ENCODE results near the gene GLT6D1. TPM values are rescaled to one million over a fixed set of nuclear protein-coding genes. Genes with fewer than 3 reads are reported as not detected.

Gene GLT6D1
- total and polyA plus RNA-seq, 2 of the 8 experiments (the other 6 are each of a cell fraction or from before 2014, with no cell fraction given) = 1.3 to 2.1 TPM

DNA sequence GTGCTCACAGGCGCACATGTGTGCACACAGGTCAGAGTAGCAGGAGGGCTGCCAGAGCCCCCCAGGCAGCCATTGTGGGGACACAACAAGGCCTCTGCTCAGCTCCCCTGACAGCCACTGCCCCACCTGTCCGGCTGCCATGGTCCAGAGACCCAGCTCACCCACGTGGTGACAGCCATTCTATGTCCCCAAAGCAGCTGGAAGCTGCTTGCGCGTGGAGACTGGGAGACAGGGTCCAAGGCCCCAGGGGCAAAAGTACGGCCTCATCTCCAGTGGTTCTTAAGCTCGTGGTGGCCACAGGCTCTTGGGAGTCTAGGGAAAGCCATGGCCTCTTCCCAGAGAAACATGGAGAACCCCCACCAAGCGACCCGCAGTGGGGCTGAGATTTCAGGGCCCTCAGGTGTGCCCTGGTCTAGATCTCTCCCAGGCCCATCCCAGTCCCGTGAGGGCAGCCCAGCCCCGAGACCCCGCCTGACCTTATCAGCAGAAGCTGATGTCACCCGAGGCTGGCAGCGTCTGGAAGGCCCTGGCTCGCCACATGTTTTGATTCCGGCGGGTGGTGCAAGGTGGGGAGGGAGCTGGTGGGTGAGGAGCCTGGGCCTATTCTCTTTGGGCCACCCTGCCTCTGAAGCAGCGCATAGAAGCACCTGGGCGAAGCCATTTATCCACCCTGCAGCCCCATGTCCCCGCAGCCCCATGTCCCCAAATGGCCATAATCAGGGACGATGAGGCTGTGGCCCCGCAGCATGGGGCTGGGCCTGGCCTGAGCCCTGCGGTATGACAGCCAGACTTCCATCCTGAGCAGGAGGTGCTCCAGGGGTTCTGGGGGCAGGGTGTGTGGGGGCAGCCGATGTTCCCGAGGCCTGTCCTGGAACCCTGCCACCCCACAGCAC, 31.7 kb downstream of the GLT6D1 start (continued):
- TF ChIP-seq, protein P1, sequence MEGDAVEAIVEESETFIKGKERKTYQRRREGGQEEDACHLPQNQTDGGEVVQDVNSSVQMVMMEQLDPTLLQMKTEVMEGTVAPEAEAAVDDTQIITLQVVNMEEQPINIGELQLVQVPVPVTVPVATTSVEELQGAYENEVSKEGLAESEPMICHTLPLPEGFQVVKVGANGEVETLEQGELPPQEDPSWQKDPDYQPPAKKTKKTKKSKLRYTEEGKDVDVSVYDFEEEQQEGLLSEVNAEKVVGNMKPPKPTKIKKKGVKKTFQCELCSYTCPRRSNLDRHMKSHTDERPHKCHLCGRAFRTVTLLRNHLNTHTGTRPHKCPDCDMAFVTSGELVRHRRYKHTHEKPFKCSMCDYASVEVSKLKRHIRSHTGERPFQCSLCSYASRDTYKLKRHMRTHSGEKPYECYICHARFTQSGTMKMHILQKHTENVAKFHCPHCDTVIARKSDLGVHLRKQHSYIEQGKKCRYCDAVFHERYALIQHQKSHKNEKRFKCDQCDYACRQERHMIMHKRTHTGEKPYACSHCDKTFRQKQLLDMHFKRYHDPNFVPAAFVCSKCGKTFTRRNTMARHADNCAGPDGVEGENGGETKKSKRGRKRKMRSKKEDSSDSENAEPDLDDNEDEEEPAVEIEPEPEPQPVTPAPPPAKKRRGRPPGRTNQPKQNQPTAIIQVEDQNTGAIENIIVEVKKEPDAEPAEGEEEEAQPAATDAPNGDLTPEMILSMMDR (IDR thresholded peaks at IDR 0.05; ENCODE audit: control extremely low read depth in 1 of 3, insufficient read depth in 1 of 3, low read depth in 1 of 3, low read length in 3 of 3) = no peak
- TF ChIP-seq FOSL1 (IDR thresholded peaks at IDR 0.05; ENCODE audit: insufficient read depth, low read depth, low read length) (no peak), RBBP5 (IDR thresholded peaks at IDR 0.05; ENCODE audit: borderline replicate concordance, low read depth, low read length) (no peak), POLR2A (IDR thresholded peaks at IDR 0.05; ENCODE audit: control extremely low read depth in 1 of 2, low read depth in 2 of 2, low read length in 2 of 2) (no peak), BACH1 (IDR thresholded peaks at IDR 0.05; ENCODE audit: low read length) (no peak)
- TF ChIP-seq, protein P2, sequence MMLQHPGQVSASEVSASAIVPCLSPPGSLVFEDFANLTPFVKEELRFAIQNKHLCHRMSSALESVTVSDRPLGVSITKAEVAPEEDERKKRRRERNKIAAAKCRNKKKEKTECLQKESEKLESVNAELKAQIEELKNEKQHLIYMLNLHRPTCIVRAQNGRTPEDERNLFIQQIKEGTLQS (IDR thresholded peaks at IDR 0.05; ENCODE audit: insufficient read depth, low read depth, low read length) = no peak

Measured in H1 (cell line).